Activated CD8-positive, alpha-beta memory T cell treated with anti-CD3 and anti-CD28 coated beads for 24 hours (primary cell): ENCODE results near the gene HYI.
"Not testable (repeated sequence)": the region's sequence is repeated elsewhere in the genome, so short reads cannot be mapped to it uniquely, and the experiment has no call there.

Source experiments
- DNase-seq: peaks from one replicate; pipeline ENCODE4 v3.0.0-alpha.2; 2020

The HYI gene

GRCh38 chr1:43464681-43465504 is 11.2 kb upstream of the HYI start:
- DNase-seq, result no peak

GRCh38 chr1:43463479-43463878 is 9.7 kb upstream of the HYI start:
- DNase-seq, result no peak

GRCh38 chr1:43460988-43461693 is 7.4 kb upstream of the HYI start:
- no peak for DNase-seq

GRCh38 chr1:43458379-43458778 is 4.6 kb upstream of the HYI start:
- not testable (repeated sequence) for DNase-seq

- DNase-seq, result no peak
Measured at GRCh38 chr1:43455213-43455889, 1.6 kb upstream of the HYI start.

GRCh38 chr1:43454270-43455011 is 710 bp upstream of the HYI start:
- peak; percentile 79 for DNase-seq

GRCh38 chr1:43452789-43453441 is 816 bp downstream of the HYI start:
- peak; percentile 61 for DNase-seq

GRCh38 chr1:43451701-43452532 is 1.8 kb downstream of the HYI start:
- DNase-seq, result peak; percentile 56

GRCh38 chr1:43451157-43451591 is 2.6 kb downstream of the HYI start:
- peak; percentile 52 for DNase-seq

GRCh38 chr1:43450251-43450941 is 3.3 kb downstream of the HYI start:
- peak; percentile 53 for DNase-seq

GRCh38 chr1:43449708-43450069 is 4.0 kb downstream of the HYI start:
- peak; percentile 56 for DNase-seq

- peak; percentile 53 for DNase-seq
Measured at GRCh38 chr1:43448955-43449707, 4.6 kb downstream of the HYI start.

GRCh38 chr1:43447891-43448708 is 5.6 kb downstream of the HYI start:
- DNase-seq, result no peak

GRCh38 chr1:43446881-43447835 is 6.6 kb downstream of the HYI start:
- no peak for DNase-seq

- DNase-seq, result no peak
Measured at GRCh38 chr1:43446388-43446740, 7.4 kb downstream of the HYI start.

- no peak for DNase-seq
Measured at GRCh38 chr1:43445606-43446387, 7.9 kb downstream of the HYI start.

- no peak for DNase-seq
Measured at GRCh38 chr1:43444836-43445235, 8.9 kb downstream of the HYI start.
